ENCODE data around the gene PPIL1.

DNA sequence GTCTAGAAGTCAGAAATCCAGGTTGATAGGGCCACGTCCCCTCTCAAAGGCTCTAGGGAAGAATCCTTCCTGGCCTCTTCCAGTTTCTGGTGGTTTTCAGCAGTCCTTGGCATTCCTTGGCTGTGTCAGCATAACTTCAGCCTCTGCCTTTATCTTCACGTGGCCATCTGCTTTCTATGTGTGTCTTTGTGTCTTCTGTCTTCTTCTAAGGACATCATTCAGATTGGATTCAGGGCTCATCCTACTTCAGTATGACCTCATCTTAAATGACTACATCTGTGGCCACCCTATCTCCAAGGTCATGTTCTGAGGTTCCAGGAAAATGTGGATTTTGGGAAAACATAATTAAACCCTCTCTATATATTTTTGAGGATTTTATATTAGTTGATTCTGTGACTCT lies 34.1 kb upstream of the PPIL1 start:
- TF ChIP-seq POLR2AphosphoS5 (IDR thresholded peaks at IDR 0.05; ENCODE audit: insufficient read depth in 1 of 2, low read depth in 1 of 2) (no peak), POLR2A (IDR thresholded peaks at IDR 0.05) (no peak)
- TF ChIP-seq, protein P1, sequence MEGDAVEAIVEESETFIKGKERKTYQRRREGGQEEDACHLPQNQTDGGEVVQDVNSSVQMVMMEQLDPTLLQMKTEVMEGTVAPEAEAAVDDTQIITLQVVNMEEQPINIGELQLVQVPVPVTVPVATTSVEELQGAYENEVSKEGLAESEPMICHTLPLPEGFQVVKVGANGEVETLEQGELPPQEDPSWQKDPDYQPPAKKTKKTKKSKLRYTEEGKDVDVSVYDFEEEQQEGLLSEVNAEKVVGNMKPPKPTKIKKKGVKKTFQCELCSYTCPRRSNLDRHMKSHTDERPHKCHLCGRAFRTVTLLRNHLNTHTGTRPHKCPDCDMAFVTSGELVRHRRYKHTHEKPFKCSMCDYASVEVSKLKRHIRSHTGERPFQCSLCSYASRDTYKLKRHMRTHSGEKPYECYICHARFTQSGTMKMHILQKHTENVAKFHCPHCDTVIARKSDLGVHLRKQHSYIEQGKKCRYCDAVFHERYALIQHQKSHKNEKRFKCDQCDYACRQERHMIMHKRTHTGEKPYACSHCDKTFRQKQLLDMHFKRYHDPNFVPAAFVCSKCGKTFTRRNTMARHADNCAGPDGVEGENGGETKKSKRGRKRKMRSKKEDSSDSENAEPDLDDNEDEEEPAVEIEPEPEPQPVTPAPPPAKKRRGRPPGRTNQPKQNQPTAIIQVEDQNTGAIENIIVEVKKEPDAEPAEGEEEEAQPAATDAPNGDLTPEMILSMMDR (IDR thresholded peaks at IDR 0.05) = no peak

Data from vagina (tissue), 2 donors.